IMR-90 (cell line): Measurements from ENCODE around the gene NUBPL. TPM values are rescaled to one million over a fixed set of nuclear protein-coding genes. Genes with fewer than 3 reads are reported as not detected.

ENCODE experiments used
- ATAC-seq: fragments of 200-7000 bp; cut with Tn5 transposase; 2 replicates; pipeline ENCODE4 v1.9.1; 2020; ENCODE audit warnings: low read depth, mild to moderate bottlenecking, moderate library complexity
- BruUV-seq: library from RNA; stranded (reverse); fragments of 400-500 nt; replicated peaks from 2 replicates; lab custom pipeline; 2021; lab: Mats Ljungman, UMichigan
- CTCF ChIA-PET: fragments of 300-600 bp; formaldehyde crosslinking; extraction: SDS; loops from one replicate; lab custom pipeline; 2021; ENCODE audit warnings: antibody characterized with exemption; lab: Yijun Ruan, JAX
- POLR2A ChIA-PET: fragments of 300-600 bp; sonication (Branson Sonifier 250); formaldehyde crosslinking; loops from one replicate; lab custom pipeline; 2022; ENCODE audit warnings: antibody characterized with exemption; ENCODE audit not compliant: unreplicated experiment; lab: Charles Lee
- DNase-seq: peaks from one replicate; pipeline ENCODE4 v3.0.0; 2013
- H2AFZ ChIP-seq: replicated peaks from 2 replicates; pipeline ENCODE3; 2013; ENCODE audit warnings: low read length, mild to moderate bottlenecking; ENCODE audit not compliant: poor library complexity
- H2AK5ac ChIP-seq: 2 replicates; pipeline ENCODE4 v1.6.1; 2013; ENCODE audit warnings: low read depth, low read length, inconsistent platforms
- H2AK9ac ChIP-seq: replicated peaks from 2 replicates; pipeline ENCODE3; 2013; ENCODE audit warnings: mild to moderate bottlenecking, low read depth, low read length, moderate library complexity; ENCODE audit not compliant: poor library complexity
- H2BK120ac ChIP-seq: 2 replicates; pipeline ENCODE4 v1.6.1; 2013; ENCODE audit warnings: low read depth, low read length, inconsistent platforms
- H2BK15ac ChIP-seq: 3 replicates; pipeline ENCODE4 v1.6.1; 2013; ENCODE audit warnings: low read depth, low read length, inconsistent platforms
- H2BK20ac ChIP-seq: 2 replicates; pipeline ENCODE4 v1.6.1; 2013; ENCODE audit warnings: low read depth, mild to moderate bottlenecking, inconsistent platforms, low read length, moderate library complexity
- H2BK5ac ChIP-seq: 2 replicates; pipeline ENCODE4 v1.6.1; 2013; ENCODE audit warnings: mild to moderate bottlenecking, low read depth, low read length, inconsistent platforms; ENCODE audit not compliant: poor library complexity, severe bottlenecking
- H3K14ac ChIP-seq: replicated peaks from 2 replicates; pipeline ENCODE4 v1.6.1; 2013; ENCODE audit warnings: low read depth, low read length, inconsistent platforms
- H3K18ac ChIP-seq: 2 replicates; pipeline ENCODE4 v1.6.1; 2013; ENCODE audit warnings: low read depth, low read length, control low read depth
- H3K23ac ChIP-seq: 2 replicates; pipeline ENCODE4 v1.6.1; 2013; ENCODE audit warnings: low read depth, low read length, inconsistent platforms
- H3K27ac ChIP-seq: 2 replicates; pipeline ENCODE4 v1.5.1; 2013; ENCODE audit warnings: mild to moderate bottlenecking, control low read depth, low read length; ENCODE audit not compliant: insufficient read depth
- H3K27me3 ChIP-seq: 2 replicates; pipeline ENCODE4 v1.6.1; 2013; ENCODE audit warnings: low read length; ENCODE audit not compliant: control insufficient read depth, insufficient read depth
- H3K36me3 ChIP-seq: 2 replicates; pipeline ENCODE4 v1.6.1; 2013; ENCODE audit warnings: low read length, mixed read lengths; ENCODE audit not compliant: control insufficient read depth, insufficient read depth
- H3K4ac ChIP-seq: 2 replicates; pipeline ENCODE4 v1.6.1; 2013; ENCODE audit warnings: low read depth, low read length, inconsistent platforms
- H3K4me1 ChIP-seq: 2 replicates; pipeline ENCODE4 v1.6.1; 2013; ENCODE audit warnings: low read length, mixed read lengths; ENCODE audit not compliant: control insufficient read depth, insufficient read depth
- H3K4me2 ChIP-seq: 2 replicates; pipeline ENCODE4 v1.6.1; 2013; ENCODE audit warnings: low read depth, mild to moderate bottlenecking, control low read depth, low read length, moderate library complexity
- H3K4me3 ChIP-seq: 2 replicates; pipeline ENCODE4 v1.5.1; 2013; ENCODE audit warnings: low read depth, mild to moderate bottlenecking, control low read depth, low read length, moderate library complexity; ENCODE audit not compliant: insufficient read depth
- H3K56ac ChIP-seq: 2 replicates; pipeline ENCODE4 v1.6.1; 2013; ENCODE audit warnings: low read length, inconsistent platforms; ENCODE audit not compliant: insufficient read depth; ENCODE audit errors: extremely low read depth
- H3K79me1 ChIP-seq, 2 experiments: 2 replicates each; pipeline ENCODE4 v1.6.1; 2013; ENCODE audit warnings: low read length in 2 of 2, inconsistent platforms in 1 of 2, low read depth in 1 of 2
- H3K9ac ChIP-seq: 2 replicates; pipeline ENCODE4 v1.6.1; 2013; ENCODE audit warnings: low read depth, low read length, control low read depth
- H3K9me1 ChIP-seq: 2 replicates; pipeline ENCODE4 v1.6.1; 2013; ENCODE audit warnings: low read length, inconsistent platforms; ENCODE audit not compliant: insufficient read depth
- H3K9me3 ChIP-seq: 2 replicates; pipeline ENCODE4 v1.6.1; 2013; ENCODE audit warnings: low read length; ENCODE audit not compliant: control insufficient read depth, insufficient read depth
- H4K20me1 ChIP-seq: 2 replicates; pipeline ENCODE4 v1.6.1; 2013; ENCODE audit warnings: low read length, inconsistent platforms; ENCODE audit not compliant: insufficient read depth
- H4K5ac ChIP-seq: 2 replicates; pipeline ENCODE4 v1.6.1; 2013; ENCODE audit warnings: mild to moderate bottlenecking, low read depth, low read length, control low read depth
- H4K8ac ChIP-seq, 2 experiments: 2 replicates each; pipeline ENCODE4 v1.6.1; 2013; ENCODE audit warnings: low read depth in 2 of 2, low read length in 2 of 2, control low read depth in 1 of 2, inconsistent platforms in 1 of 2
- H4K91ac ChIP-seq: 2 replicates; pipeline ENCODE4 v1.6.1; 2013; ENCODE audit warnings: low read depth, low read length, inconsistent platforms; ENCODE audit not compliant: insufficient read depth
- CEBPB ChIP-seq: IDR thresholded peaks from 2 replicates; pipeline ENCODE4 v1.6.1; 2012; ENCODE audit warnings: low read depth, low read length, improper control_type of control experiment
- CHD1 ChIP-seq: IDR thresholded peaks from 2 replicates; pipeline ENCODE4 v1.6.1; 2012; ENCODE audit warnings: low read depth, low read length, improper control_type of control experiment
- ELK1 ChIP-seq: fragments of 150-350 bp; IDR thresholded peaks from 2 replicates; pipeline ENCODE4 v1.6.1; 2016; ENCODE audit warnings: low read depth, mild to moderate bottlenecking, low read length, moderate library complexity, borderline replicate concordance
- FOS ChIP-seq: fragments of 150-350 bp; IDR thresholded peaks from 2 replicates; pipeline ENCODE4 v1.6.1; 2016; ENCODE audit warnings: low read depth, low read length
- MAFK ChIP-seq: IDR thresholded peaks from 2 replicates; pipeline ENCODE4 v1.6.1; 2012; ENCODE audit warnings: low read depth, low read length, improper control_type of control experiment
- MAZ ChIP-seq: IDR thresholded peaks from 2 replicates; pipeline ENCODE4 v1.6.1; 2012; ENCODE audit warnings: low read depth, mild to moderate bottlenecking, low read length, improper control_type of control experiment, moderate library complexity, borderline replicate concordance
- MXI1 ChIP-seq: IDR thresholded peaks from 2 replicates; pipeline ENCODE4 v1.6.1; 2012; ENCODE audit warnings: low read depth, mild to moderate bottlenecking, low read length, moderate library complexity, borderline replicate concordance
- NFE2L2 ChIP-seq: fragments of 150-350 bp; IDR thresholded peaks from 2 replicates; pipeline ENCODE4 v1.6.1; 2016; ENCODE audit warnings: low read depth, mild to moderate bottlenecking, low read length
- POLR2A ChIP-seq: IDR thresholded peaks from 2 replicates; pipeline ENCODE4 v1.6.1; 2012; ENCODE audit warnings: mild to moderate bottlenecking, low read depth, low read length
- RAD21 ChIP-seq: IDR thresholded peaks from 2 replicates; pipeline ENCODE4 v1.6.1; 2012; ENCODE audit warnings: low read length, improper control_type of control experiment
- RCOR1 ChIP-seq: IDR thresholded peaks from 2 replicates; pipeline ENCODE4 v1.6.1; 2012; ENCODE audit warnings: mild to moderate bottlenecking, low read length, improper control_type of control experiment; ENCODE audit not compliant: insufficient replicate concordance
- RFX5 ChIP-seq: IDR thresholded peaks from 2 replicates; pipeline ENCODE4 v1.8.0; 2012; ENCODE audit warnings: low read depth, mild to moderate bottlenecking, low read length, moderate library complexity
- SMC3 ChIP-seq: fragments of 150-350 bp; IDR thresholded peaks from 2 replicates; pipeline ENCODE4 v1.6.1; 2016; ENCODE audit warnings: low read depth, mild to moderate bottlenecking, antibody characterized with exemption, low read length, moderate library complexity
- USF2 ChIP-seq: fragments of 150-350 bp; IDR thresholded peaks from 2 replicates; pipeline ENCODE4 v1.6.1; 2017; ENCODE audit warnings: mild to moderate bottlenecking, antibody characterized with exemption, low read length, low read depth
- WGBS, 2 experiments: methylation state at CpG; one replicate each; pipeline versions ENCODE4 v1.1.5 to v1.1.7; 2013; ENCODE audit warnings: missing lambda C conversion rate in 2 of 2; ENCODE audit not compliant: insufficient read length in 1 of 2; ENCODE audit errors: extremely low coverage in 2 of 2; 5-methylcytosine and 5-hydroxymethylcytosine counted together
- dilution Hi-C: fragments of 300-500 bp; cut with HindIII; formaldehyde crosslinking; loops from one replicate; pipeline ENCODE4 v1.14.3; 2018; ENCODE audit warnings: low sequenced_read_pairs; ENCODE audit not compliant: unreplicated experiment
- in situ Hi-C: fragments of 300-500 bp; cut with MboI; formaldehyde crosslinking; loops from 3 replicates; pipeline ENCODE4 v1.14.3; 2019; ENCODE audit warnings: low sequenced_read_pairs, inconsistent platforms, mixed read lengths
- intact Hi-C: fragments of 100-400 bp; cut with micrococcal nuclease; formaldehyde crosslinking; loops from 2 replicates; pipeline ENCODE4 v1.10.0; 2022
- polyA plus RNA-seq, 3 experiments: library from polyadenylated mRNA; depleted of rRNA; stranded (reverse); fragments of >200 nt; gene quantifications; 2 replicates each; pipeline ENCODE4 v1.2.3, GENCODE V29; 2012; ENCODE audit warnings: low replicate concordance in 1 of 3
- total RNA-seq: library from RNA; depleted of rRNA; stranded (reverse); fragments of >200 nt; gene quantifications from 2 replicates; pipeline ENCODE4 v1.2.3, GENCODE V29; 2012
- TF ChIP-seq, protein P1 (sequence below): conservative IDR thresholded peaks from 2 replicates; pipeline ENCODE4 v1.5.1; 2012; ENCODE audit warnings: mild to moderate bottlenecking, low read depth, low read length, improper control_type of control experiment

Gene NUBPL
- total and polyA plus RNA-seq, 2 of the 4 experiments (the other 2 are of a cell fraction) = 5.4 to 11.5 TPM

DNA sequence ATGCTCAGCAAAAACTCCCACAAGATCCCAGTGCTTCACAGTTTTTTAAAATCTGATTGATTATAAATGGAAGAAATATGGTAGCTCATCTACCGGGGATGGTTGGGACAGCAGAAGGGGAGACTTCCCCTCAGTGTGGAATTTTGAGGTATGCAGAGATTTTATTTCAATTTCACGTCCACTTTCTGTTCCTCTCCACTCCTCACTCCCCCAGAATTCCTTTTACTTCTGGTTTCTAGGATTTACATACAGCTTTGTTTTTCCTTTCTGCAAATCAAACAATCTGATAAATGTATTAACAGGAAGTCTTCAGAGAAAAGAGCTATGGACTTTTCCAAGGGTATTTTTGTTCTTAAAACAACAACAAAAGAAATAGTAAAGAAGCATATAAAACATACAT, 334.4 kb downstream of the NUBPL start:
- no peak overlapping the region for H4K5ac ChIP-seq
- peak overlapping the region; percentile 19; the same call in 1 of the 3 replicates for H2BK15ac ChIP-seq
- no peak overlapping the region for H2BK5ac ChIP-seq
- no peaks in the 10 kb centered on the region for H3K36me3 ChIP-seq
- no peak overlapping the region for H3K27ac ChIP-seq
- H4K20me1 ChIP-seq = no peaks in the 10 kb centered on the region
- no peaks in the 10 kb centered on the region for H3K27me3 ChIP-seq
- no peak overlapping the region for H3K14ac ChIP-seq
- ChIA-PET POLR2A (no interaction called here), CTCF (interaction anchor here (0.8 kb wide), 1 partner anchor 13 kb away, joined by 3 read pairs; no protein-coding TSS in a partner anchor)
- dilution Hi-C loops (no loop called here), in situ Hi-C loops (no loop called here), intact Hi-C loops (loop anchor here (2.0 kb wide), 1 partner anchor 25 kb away; no protein-coding TSS in a partner anchor)
- no peak for TF ChIP-seq MAFK
- no peak for TF ChIP-seq CHD1
- TF ChIP-seq, protein P1, sequence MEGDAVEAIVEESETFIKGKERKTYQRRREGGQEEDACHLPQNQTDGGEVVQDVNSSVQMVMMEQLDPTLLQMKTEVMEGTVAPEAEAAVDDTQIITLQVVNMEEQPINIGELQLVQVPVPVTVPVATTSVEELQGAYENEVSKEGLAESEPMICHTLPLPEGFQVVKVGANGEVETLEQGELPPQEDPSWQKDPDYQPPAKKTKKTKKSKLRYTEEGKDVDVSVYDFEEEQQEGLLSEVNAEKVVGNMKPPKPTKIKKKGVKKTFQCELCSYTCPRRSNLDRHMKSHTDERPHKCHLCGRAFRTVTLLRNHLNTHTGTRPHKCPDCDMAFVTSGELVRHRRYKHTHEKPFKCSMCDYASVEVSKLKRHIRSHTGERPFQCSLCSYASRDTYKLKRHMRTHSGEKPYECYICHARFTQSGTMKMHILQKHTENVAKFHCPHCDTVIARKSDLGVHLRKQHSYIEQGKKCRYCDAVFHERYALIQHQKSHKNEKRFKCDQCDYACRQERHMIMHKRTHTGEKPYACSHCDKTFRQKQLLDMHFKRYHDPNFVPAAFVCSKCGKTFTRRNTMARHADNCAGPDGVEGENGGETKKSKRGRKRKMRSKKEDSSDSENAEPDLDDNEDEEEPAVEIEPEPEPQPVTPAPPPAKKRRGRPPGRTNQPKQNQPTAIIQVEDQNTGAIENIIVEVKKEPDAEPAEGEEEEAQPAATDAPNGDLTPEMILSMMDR = no peak
- no peak for TF ChIP-seq MAZ
- TF ChIP-seq CEBPB = no peak
- TF ChIP-seq RAD21 = no peak
- no peak for TF ChIP-seq USF2
- TF ChIP-seq RFX5 = no peak
- no peak for TF ChIP-seq FOS
- TF ChIP-seq MXI1 = no peak
- no peak for TF ChIP-seq SMC3
- no peak for TF ChIP-seq NFE2L2
- TF ChIP-seq POLR2A = no peak
- TF ChIP-seq ELK1 = no peak
- no peak for TF ChIP-seq RCOR1
- no peak overlapping the region for H4K8ac ChIP-seq
- H3K18ac ChIP-seq = peak overlapping the region; percentile 12; the same call in 1 of the 2 replicates
- peaks cover 12% of the 10 kb centered on the region for H3K4me1 ChIP-seq
- peak; percentile 9; the same call in 1 of the 2 replicates for ATAC-seq
- no peak overlapping the region; the same call in 1 of the 2 replicates for H3K56ac ChIP-seq
- H2BK20ac ChIP-seq = 0 out of 2 replicates have a peak overlapping the region, but pooled peaks have one; percentile 4
- H2AK5ac ChIP-seq = no peak overlapping the region
- H3K23ac ChIP-seq = no peak overlapping the region; the same call in 1 of the 2 replicates
- H3K9me1 ChIP-seq = peaks cover 10% of the 10 kb centered on the region
- no peak overlapping the region for H2AFZ ChIP-seq
- no peak overlapping the region for H3K9ac ChIP-seq
- no CpG with 5 or more reads among the region's 2 CpGs for WGBS, 2 experiments
- H2AK9ac ChIP-seq = no peak overlapping the region
- H3K4me3 ChIP-seq = no peak overlapping the region
- no peak for DNase-seq
- H3K9me3 ChIP-seq = no peaks in the 10 kb centered on the region
- H2BK120ac ChIP-seq = peak overlapping the region; percentile 24; the same call in 1 of the 2 replicates
- peak overlapping the region; percentile 14; the same call in 1 of the 2 replicates for H3K4ac ChIP-seq
- no TSS peak for BruUV-seq
- no peak overlapping the region for H3K4me2 ChIP-seq
- H3K79me1 ChIP-seq = no peaks in the 10 kb centered on the region
- no peak overlapping the region for H4K91ac ChIP-seq
